BE2C (cell line): Measurements from ENCODE around the gene SORCS3.

Experiments
- DNase-seq: peaks from one replicate; pipeline ENCODE4 v3.0.0-alpha.2; 2020
- H3K27me3 ChIP-seq: fragments of 250-450 bp; sonication (Bioruptor Pico); 2 replicates; pipeline ENCODE4 v1.5.1; 2020; ENCODE audit warnings: mild to moderate bottlenecking
- H3K36me3 ChIP-seq: fragments of 250-450 bp; sonication (Bioruptor Pico); 2 replicates; pipeline ENCODE4 v1.5.1; 2020; ENCODE audit warnings: mild to moderate bottlenecking
- H3K4me1 ChIP-seq: fragments of 250-450 bp; sonication (Bioruptor Pico); 2 replicates; pipeline ENCODE4 v1.5.1; 2020
- H3K4me3 ChIP-seq: 2 replicates; pipeline ENCODE4 v1.5.1; 2011; ENCODE audit warnings: low read depth, low read length
- H3K9me3 ChIP-seq: fragments of 250-450 bp; sonication (Bioruptor Pico); 2 replicates; pipeline ENCODE4 v1.5.1; 2020
- CTCF ChIP-seq: IDR thresholded peaks from 2 replicates; pipeline ENCODE4 v1.5.1; 2012; ENCODE audit warnings: mild to moderate bottlenecking, low read depth, low read length

The SORCS3 gene

GRCh38 chr10:105063796-105064195 is 422.7 kb downstream of the SORCS3 start:
- H3K27me3 ChIP-seq = no peaks in the 10 kb centered on the region
- H3K4me1 ChIP-seq = no peaks in the 10 kb centered on the region
- peak; percentile 19 for DNase-seq
- H3K9me3 ChIP-seq = no peaks in the 10 kb centered on the region
- no peaks in the 10 kb centered on the region for H3K36me3 ChIP-seq
- H3K4me3 ChIP-seq = no peak overlapping the region
- peak; percentile 40 for TF ChIP-seq CTCF

GRCh38 chr10:105068497-105068896 is 427.4 kb downstream of the SORCS3 start:
- Histone ChIP-seq H3K4me3 (no peak overlapping the region), H3K27me3 (no peaks in the 10 kb centered on the region), H3K4me1 (no peaks in the 10 kb centered on the region), H3K36me3 (no peaks in the 10 kb centered on the region), H3K9me3 (no peaks in the 10 kb centered on the region)
- no peak for DNase-seq
- no peak for TF ChIP-seq CTCF

- Histone ChIP-seq H3K9me3 (no peaks in the 10 kb centered on the region), H3K36me3 (no peaks in the 10 kb centered on the region), H3K4me3 (no peak overlapping the region), H3K4me1 (no peaks in the 10 kb centered on the region), H3K27me3 (no peaks in the 10 kb centered on the region)
- TF ChIP-seq CTCF = no peak
- no peak for DNase-seq
Observed at GRCh38 chr10:105070249-105070648, 429.2 kb downstream of the SORCS3 start.

- Histone ChIP-seq H3K9me3 (no peaks in the 10 kb centered on the region), H3K4me3 (no peak overlapping the region), H3K36me3 (no peaks in the 10 kb centered on the region), H3K27me3 (no peaks in the 10 kb centered on the region), H3K4me1 (no peaks in the 10 kb centered on the region)
- TF ChIP-seq CTCF = no peak
- no peak for DNase-seq
Observed at GRCh38 chr10:105070952-105071351, 429.9 kb downstream of the SORCS3 start.

GRCh38 chr10:105071980-105072379 is 430.9 kb downstream of the SORCS3 start:
- TF ChIP-seq CTCF = no peak
- no peak for DNase-seq
- Histone ChIP-seq H3K36me3 (no peaks in the 10 kb centered on the region), H3K4me3 (no peak overlapping the region), H3K27me3 (no peaks in the 10 kb centered on the region), H3K9me3 (no peaks in the 10 kb centered on the region), H3K4me1 (no peaks in the 10 kb centered on the region)

- no peak overlapping the region for H3K4me3 ChIP-seq
- no peak for TF ChIP-seq CTCF
- H3K4me1 ChIP-seq = no peaks in the 10 kb centered on the region
- no peaks in the 10 kb centered on the region for H3K9me3 ChIP-seq
- no peaks in the 10 kb centered on the region for H3K36me3 ChIP-seq
- no peaks in the 10 kb centered on the region for H3K27me3 ChIP-seq
- no peak for DNase-seq
Observed at GRCh38 chr10:105073999-105074398, 432.9 kb downstream of the SORCS3 start.
